Activated gamma-delta T cell treated with Interleukin-2 at 50 U/mL for 16 hours (primary cell): ENCODE data around the gene KRTAP12-4.
"Not testable (repeated sequence)": the region's sequence is repeated elsewhere in the genome, so short reads cannot be mapped to it uniquely, and the experiment has no call there.

Experiments used
- DNase-seq: peaks from one replicate; pipeline ENCODE4 v3.0.0-alpha.2; 2020

KRTAP12-4 gene

GRCh38 chr21:44654576-44655175 is at the start of gene KRTAP12-4:
KRTAP12-4 (minus strand) TSS chr21:44654659; CDS start chr21:44654614, 45 bp downstream.
- no peak for DNase-seq

- DNase-seq, result no peak
Measured at GRCh38 chr21:44703731-44704635, 49.5 kb upstream of the KRTAP12-4 start.

- no peak for DNase-seq
Measured at GRCh38 chr21:44702973-44703730, 48.7 kb upstream of the KRTAP12-4 start.

- DNase-seq, result no peak
Measured at GRCh38 chr21:44702111-44702972, 47.9 kb upstream of the KRTAP12-4 start.

- no peak for DNase-seq
Measured at GRCh38 chr21:44701541-44701940, 47.1 kb upstream of the KRTAP12-4 start.

- DNase-seq, result no peak
Measured at GRCh38 chr21:44701023-44701400, 46.6 kb upstream of the KRTAP12-4 start.

GRCh38 chr21:44700101-44701022 is 45.9 kb upstream of the KRTAP12-4 start:
- no peak for DNase-seq

- no peak for DNase-seq
Measured at GRCh38 chr21:44699502-44700001, 45.1 kb upstream of the KRTAP12-4 start.

GRCh38 chr21:44697811-44698734 is 43.6 kb upstream of the KRTAP12-4 start:
- DNase-seq, result no peak

GRCh38 chr21:44697172-44697810 is 42.8 kb upstream of the KRTAP12-4 start, which contains the start of gene KRTAP10-12:
KRTAP10-12 (plus strand) TSS chr21:44697172; CDS start chr21:44697202, 30 bp downstream.
- not testable (repeated sequence) for DNase-seq

- no peak for DNase-seq
Measured at GRCh38 chr21:44696572-44696971, 42.1 kb upstream of the KRTAP12-4 start.

- no peak for DNase-seq
Measured at GRCh38 chr21:44695641-44696040, 41.2 kb upstream of the KRTAP12-4 start.

GRCh38 chr21:44695184-44695583 is 40.7 kb upstream of the KRTAP12-4 start:
- no peak for DNase-seq

- DNase-seq, result no peak
Measured at GRCh38 chr21:44694776-44695175, 40.3 kb upstream of the KRTAP12-4 start.

- no peak for DNase-seq
Measured at GRCh38 chr21:44692798-44693512, 38.5 kb upstream of the KRTAP12-4 start.

- no peak for DNase-seq
Measured at GRCh38 chr21:44691686-44692085, 37.2 kb upstream of the KRTAP12-4 start.

GRCh38 chr21:44689740-44690139 is 35.3 kb upstream of the KRTAP12-4 start:
- not testable (repeated sequence) for DNase-seq

- DNase-seq, result no peak
Measured at GRCh38 chr21:44687671-44688070, 33.2 kb upstream of the KRTAP12-4 start.
